ENCODE measurements around the gene SDF4. TPM values are rescaled to one million over a fixed set of nuclear protein-coding genes. Genes with fewer than 3 reads are reported as not detected.
A peak's percentile ranks its signal among the peaks of the same experiment; 100 is the strongest.

SDF4 gene
- total and polyA plus RNA-seq, 2 of the 13 experiments (the other 11 are each of a cell fraction or from before 2014, with no cell fraction given): 80.8 to 107 TPM

DNA sequence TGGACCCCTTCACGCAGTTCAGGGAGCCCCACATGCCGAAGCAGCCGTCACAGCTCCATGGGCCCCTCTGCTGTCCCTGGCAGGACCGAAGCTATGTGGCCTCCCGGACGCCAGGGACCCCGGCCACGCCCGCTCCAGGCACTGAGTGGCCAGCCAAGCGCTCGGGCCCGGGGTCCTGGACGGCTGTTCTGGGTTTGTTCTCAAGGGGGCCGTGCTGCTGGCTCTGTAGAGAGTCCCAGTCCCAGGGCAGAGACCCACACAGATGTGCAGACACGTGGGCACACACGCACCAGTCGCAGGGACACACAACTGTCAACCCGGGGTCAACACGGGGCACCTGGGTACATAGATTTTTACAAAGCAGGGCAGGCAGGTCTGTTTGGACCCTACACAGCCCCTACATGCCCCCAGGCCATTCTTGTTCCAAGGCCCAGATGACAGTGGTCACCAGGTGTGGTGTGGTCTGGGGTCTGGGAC lies 6.9 kb upstream of the SDF4 start (continued):
- TF ChIP-seq, protein P1, sequence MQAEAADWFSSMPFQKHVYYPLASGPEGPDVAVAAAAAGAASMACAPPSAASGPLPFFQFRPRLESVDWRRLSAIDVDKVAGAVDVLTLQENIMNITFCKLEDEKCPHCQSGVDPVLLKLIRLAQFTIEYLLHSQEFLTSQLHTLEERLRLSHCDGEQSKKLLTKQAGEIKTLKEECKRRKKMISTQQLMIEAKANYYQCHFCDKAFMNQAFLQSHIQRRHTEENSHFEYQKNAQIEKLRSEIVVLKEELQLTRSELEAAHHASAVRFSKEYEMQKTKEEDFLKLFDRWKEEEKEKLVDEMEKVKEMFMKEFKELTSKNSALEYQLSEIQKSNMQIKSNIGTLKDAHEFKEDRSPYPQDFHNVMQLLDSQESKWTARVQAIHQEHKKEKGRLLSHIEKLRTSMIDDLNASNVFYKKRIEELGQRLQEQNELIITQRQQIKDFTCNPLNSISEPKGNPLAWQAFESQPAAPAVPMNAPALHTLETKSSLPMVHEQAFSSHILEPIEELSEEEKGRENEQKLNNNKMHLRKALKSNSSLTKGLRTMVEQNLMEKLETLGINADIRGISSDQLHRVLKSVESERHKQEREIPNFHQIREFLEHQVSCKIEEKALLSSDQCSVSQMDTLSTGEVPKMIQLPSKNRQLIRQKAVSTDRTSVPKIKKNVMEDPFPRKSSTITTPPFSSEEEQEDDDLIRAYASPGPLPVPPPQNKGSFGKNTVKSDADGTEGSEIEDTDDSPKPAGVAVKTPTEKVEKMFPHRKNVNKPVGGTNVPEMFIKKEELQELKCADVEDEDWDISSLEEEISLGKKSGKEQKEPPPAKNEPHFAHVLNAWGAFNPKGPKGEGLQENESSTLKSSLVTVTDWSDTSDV (CRISPR knock-in tag; IDR thresholded peaks at IDR 0.05): no peak
- TF ChIP-seq ZFP1 (CRISPR knock-in tag; IDR thresholded peaks at IDR 0.05) (no peak), CHD4 (IDR thresholded peaks at IDR 0.05; ENCODE audit: borderline replicate concordance, low read length) (no peak), ZNF589 (CRISPR knock-in tag; conservative IDR thresholded peaks at IDR 0.05) (0 out of 2 replicates have a peak, but pooled peaks have one; percentile 9), NR2F2 (IDR thresholded peaks at IDR 0.05; ENCODE audit: borderline replicate concordance, low read depth) (no peak), ZNF18 (CRISPR knock-in tag; IDR thresholded peaks at IDR 0.05; ENCODE audit: insufficient replicate concordance) (no peak), FOXM1 (CRISPR knock-in tag; IDR thresholded peaks at IDR 0.05) (no peak), KLF16 (CRISPR knock-in tag; IDR thresholded peaks at IDR 0.05) (no peak), KLF9 (CRISPR knock-in tag; IDR thresholded peaks at IDR 0.05; ENCODE audit: low read depth) (no peak), MEIS2 (CRISPR knock-in tag; IDR thresholded peaks at IDR 0.05) (no peak), ZNF224 (CRISPR knock-in tag; IDR thresholded peaks at IDR 0.05) (0 out of 2 replicates have a peak, but pooled peaks have one; percentile 12), HHEX (CRISPR knock-in tag; IDR thresholded peaks at IDR 0.05) (no peak), ZBTB3 (CRISPR knock-in tag; IDR thresholded peaks at IDR 0.05; ENCODE audit: borderline replicate concordance, low read depth) (no peak), ZNF335 (CRISPR knock-in tag; IDR thresholded peaks at IDR 0.05) (no peak), ZFP36 (IDR thresholded peaks at IDR 0.05; ENCODE audit: borderline replicate concordance, low read depth, low read length, partially characterized antibody) (no peak), HMGA1 (CRISPR knock-in tag; conservative IDR thresholded peaks at IDR 0.05) (no peak), NR1H2 (CRISPR knock-in tag; IDR thresholded peaks at IDR 0.05; ENCODE audit: borderline replicate concordance, low read depth) (no peak), ARNT2 (CRISPR knock-in tag; IDR thresholded peaks at IDR 0.05; ENCODE audit: low read depth) (no peak), ZBTB33 (CRISPR knock-in tag; IDR thresholded peaks at IDR 0.05) (no peak), KAT8 (CRISPR knock-in tag; IDR thresholded peaks at IDR 0.05) (no peak), ZNF274 (CRISPR knock-in tag; IDR thresholded peaks at IDR 0.05) (peak; percentile 22; the same call in 1 of the 2 replicates), ZNF329 (CRISPR knock-in tag; IDR thresholded peaks at IDR 0.05; ENCODE audit: low read depth) (no peak), PHF21A (CRISPR knock-in tag; IDR thresholded peaks at IDR 0.05) (no peak)
- TF ChIP-seq, protein P2, sequence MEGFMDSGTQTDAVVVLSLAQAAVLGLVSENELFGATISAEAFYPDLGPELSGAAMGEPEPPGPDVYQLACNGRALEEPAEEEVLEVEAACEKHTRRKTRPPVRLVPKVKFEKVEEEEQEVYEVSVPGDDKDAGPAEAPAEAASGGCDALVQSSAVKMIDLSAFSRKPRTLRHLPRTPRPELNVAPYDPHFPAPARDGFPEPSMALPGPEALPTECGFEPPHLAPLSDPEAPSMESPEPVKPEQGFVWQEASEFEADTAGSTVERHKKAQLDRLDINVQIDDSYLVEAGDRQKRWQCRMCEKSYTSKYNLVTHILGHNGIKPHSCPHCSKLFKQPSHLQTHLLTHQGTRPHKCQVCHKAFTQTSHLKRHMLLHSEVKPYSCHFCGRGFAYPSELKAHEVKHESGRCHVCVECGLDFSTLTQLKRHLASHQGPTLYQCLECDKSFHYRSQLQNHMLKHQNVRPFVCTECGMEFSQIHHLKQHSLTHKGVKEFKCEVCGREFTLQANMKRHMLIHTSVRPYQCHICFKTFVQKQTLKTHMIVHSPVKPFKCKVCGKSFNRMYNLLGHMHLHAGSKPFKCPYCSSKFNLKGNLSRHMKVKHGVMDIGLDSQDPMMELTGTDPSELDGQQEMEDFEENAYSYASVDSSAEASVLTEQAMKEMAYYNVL (CRISPR knock-in tag; IDR thresholded peaks at IDR 0.05; ENCODE audit: borderline replicate concordance): no peak
